ENCODE results near the gene FANCE. TPM values are rescaled to one million over a fixed set of nuclear protein-coding genes. Genes with fewer than 3 reads are reported as not detected.

Gene FANCE, protein sequence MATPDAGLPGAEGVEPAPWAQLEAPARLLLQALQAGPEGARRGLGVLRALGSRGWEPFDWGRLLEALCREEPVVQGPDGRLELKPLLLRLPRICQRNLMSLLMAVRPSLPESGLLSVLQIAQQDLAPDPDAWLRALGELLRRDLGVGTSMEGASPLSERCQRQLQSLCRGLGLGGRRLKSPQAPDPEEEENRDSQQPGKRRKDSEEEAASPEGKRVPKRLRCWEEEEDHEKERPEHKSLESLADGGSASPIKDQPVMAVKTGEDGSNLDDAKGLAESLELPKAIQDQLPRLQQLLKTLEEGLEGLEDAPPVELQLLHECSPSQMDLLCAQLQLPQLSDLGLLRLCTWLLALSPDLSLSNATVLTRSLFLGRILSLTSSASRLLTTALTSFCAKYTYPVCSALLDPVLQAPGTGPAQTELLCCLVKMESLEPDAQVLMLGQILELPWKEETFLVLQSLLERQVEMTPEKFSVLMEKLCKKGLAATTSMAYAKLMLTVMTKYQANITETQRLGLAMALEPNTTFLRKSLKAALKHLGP
- total RNA-seq = 10 to 100 TPM in 2 of 3 donors, 1 to 10 TPM in 1; 9.7 to 12.6 (median 10.8) TPM

DNA sequence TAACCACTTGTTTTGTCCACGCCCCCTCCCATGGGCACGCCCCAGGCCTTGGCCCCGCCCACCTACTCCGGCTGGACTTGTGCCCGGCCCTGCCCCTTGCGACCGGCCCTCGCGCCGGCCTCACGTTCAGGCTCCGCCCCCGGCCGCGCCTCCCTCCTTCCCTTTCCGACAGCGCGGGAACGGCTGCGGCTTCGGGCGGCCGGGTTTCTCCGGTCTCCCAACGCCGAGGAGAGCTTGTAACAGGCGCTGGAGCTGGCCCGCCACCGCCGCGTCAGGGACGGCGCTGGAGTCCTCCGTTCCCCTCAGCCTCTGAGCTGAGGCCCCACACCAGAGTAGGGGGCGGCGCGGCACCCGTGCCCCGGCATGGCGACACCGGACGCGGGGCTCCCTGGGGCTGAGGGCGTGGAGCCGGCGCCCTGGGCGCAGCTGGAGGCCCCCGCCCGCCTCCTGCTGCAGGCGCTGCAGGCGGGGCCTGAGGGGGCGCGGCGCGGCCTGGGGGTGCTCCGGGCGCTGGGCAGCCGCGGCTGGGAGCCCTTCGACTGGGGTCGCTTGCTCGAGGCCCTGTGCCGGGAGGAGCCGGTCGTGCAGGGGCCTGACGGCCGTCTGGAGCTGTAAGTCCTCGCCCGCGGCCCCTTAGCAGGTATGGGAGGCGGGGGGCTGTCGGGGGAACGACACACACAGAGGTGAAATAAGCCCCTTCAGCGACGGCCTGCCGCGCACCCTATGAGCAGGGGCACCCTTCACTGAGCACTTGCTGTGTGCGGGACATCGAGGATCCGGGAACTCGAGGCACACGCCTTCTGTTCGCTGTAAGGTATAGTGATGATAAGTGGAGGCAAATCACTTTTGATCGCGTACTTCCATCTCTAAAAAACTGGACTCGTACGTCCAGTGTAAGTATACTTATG lies at the start of gene FANCE:
TSS of gene FANCE (plus strand) at position 156 of the 908 bp plus-strand sequence. CDS start at position 364, 208 bp downstream.
- no peaks in the 10 kb centered on the region for H3K27me3 ChIP-seq
- intact Hi-C loops (cut with DNase I; ENCODE audit: low total_unique reads) = loop anchor here (5.0 kb wide), 1 partner anchor 105 kb away; no protein-coding TSS in a partner anchor
- TF ChIP-seq POLR2AphosphoS5 (IDR thresholded peaks at IDR 0.05) = peak in 2 of 3 donors; percentile 52 to 63
- TF ChIP-seq, protein P1, sequence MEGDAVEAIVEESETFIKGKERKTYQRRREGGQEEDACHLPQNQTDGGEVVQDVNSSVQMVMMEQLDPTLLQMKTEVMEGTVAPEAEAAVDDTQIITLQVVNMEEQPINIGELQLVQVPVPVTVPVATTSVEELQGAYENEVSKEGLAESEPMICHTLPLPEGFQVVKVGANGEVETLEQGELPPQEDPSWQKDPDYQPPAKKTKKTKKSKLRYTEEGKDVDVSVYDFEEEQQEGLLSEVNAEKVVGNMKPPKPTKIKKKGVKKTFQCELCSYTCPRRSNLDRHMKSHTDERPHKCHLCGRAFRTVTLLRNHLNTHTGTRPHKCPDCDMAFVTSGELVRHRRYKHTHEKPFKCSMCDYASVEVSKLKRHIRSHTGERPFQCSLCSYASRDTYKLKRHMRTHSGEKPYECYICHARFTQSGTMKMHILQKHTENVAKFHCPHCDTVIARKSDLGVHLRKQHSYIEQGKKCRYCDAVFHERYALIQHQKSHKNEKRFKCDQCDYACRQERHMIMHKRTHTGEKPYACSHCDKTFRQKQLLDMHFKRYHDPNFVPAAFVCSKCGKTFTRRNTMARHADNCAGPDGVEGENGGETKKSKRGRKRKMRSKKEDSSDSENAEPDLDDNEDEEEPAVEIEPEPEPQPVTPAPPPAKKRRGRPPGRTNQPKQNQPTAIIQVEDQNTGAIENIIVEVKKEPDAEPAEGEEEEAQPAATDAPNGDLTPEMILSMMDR (IDR thresholded peaks at IDR 0.05) = no peak
- no peaks in the 10 kb centered on the region for H3K4me1 ChIP-seq
- no peaks in the 10 kb centered on the region for H3K9me3 ChIP-seq
- H3K36me3 ChIP-seq = no peaks in the 10 kb centered on the region
- H3K4me3 ChIP-seq = peak within 1 kb of the TSS; percentile 59 to 73 (median 63)
- peak within 1 kb of the TSS; percentile 30 to 66 for H3K27ac ChIP-seq
- DNase-seq (ENCODE audit: low spot score in 2 of 2) = peak; percentile 89 to 96

DNA sequence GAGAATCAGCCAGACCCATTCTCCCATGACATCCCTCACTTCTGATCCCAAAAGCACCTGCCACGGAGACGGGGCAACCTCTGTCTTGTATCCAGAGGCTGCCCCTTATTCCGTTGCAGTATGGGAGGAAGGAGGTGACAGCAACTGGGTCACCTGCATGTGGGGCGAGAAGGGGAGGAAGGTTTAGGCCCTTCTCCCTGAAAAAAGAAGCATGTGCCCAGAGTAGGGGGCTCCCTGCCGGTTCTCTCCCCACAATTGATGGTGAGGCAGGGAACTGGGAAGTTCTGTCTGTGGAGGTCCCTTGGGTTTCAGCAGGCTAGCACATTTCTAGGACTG lies 49.3 kb upstream of the FANCE start:
- Histone ChIP-seq H3K27me3 (no peaks in the 10 kb centered on the region), H3K36me3 (no peaks in the 10 kb centered on the region), H3K4me1 (no peaks in the 10 kb centered on the region), H3K27ac (no peak overlapping the region), H3K9me3 (no peaks in the 10 kb centered on the region), H3K4me3 (no peak overlapping the region)
- DNase-seq (ENCODE audit: low spot score in 2 of 2) = no peak
- TF ChIP-seq POLR2AphosphoS5 (IDR thresholded peaks at IDR 0.05) (no peak), POLR2A (IDR thresholded peaks at IDR 0.05) (no peak)
- TF ChIP-seq, protein P1 (IDR thresholded peaks at IDR 0.05) = no peak
- intact Hi-C loops (cut with DNase I; ENCODE audit: low total_unique reads) = no loop called here

DNA sequence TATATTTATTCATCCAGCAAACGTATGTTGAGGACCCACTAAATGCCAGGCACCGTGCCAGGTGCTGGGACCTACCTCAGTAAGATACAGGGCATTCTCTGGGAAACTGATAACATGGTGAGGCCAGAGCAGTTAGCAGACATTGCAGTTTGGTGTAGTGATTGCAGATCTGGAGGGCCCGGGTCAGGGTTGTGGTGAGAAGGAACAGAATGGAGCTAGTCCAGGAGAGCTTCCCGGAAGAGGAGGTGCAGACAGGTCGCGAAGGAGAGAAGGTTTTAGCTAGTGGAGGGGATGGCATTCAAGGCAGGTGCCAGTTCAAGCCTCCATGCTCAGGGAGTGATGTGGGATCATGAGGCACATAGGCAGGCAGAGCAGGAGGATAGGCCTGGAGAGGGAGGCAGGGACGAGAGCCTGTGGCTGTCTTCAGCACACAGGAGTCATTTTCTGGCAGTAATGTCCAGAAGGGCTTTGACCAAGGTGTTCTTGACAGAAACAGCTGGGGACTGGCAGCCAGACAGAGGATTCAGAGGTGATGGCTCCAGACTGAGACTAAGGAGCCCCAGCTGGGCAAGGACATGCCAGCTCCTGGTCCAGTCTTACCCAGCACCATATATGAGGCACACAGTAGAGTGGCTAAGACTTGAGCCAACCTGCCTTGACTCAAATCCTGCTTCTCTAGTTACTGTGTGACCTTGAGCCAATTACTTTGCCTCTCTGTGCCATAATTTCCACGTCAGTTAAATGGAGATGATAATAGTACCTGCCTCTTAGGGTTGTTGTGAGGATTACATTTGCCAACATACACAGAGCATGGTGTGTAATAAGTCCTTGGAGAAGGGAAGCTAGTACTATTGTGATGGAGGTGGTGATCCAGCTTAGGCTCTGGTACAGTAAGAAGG lies 48.3 kb upstream of the FANCE start:
- H3K36me3 ChIP-seq = no peaks in the 10 kb centered on the region
- intact Hi-C loops (cut with DNase I; ENCODE audit: low total_unique reads) = no loop called here
- TF ChIP-seq, protein P1 (IDR thresholded peaks at IDR 0.05) = no peak
- TF ChIP-seq POLR2AphosphoS5 (IDR thresholded peaks at IDR 0.05) = no peak
- TF ChIP-seq POLR2A (IDR thresholded peaks at IDR 0.05) = no peak
- no peak for DNase-seq (ENCODE audit: low spot score in 2 of 2)
- no peaks in the 10 kb centered on the region for H3K4me1 ChIP-seq
- H3K4me3 ChIP-seq = no peak overlapping the region
- H3K27me3 ChIP-seq = no peaks in the 10 kb centered on the region
- H3K27ac ChIP-seq = no peak overlapping the region
- H3K9me3 ChIP-seq = no peaks in the 10 kb centered on the region

DNA sequence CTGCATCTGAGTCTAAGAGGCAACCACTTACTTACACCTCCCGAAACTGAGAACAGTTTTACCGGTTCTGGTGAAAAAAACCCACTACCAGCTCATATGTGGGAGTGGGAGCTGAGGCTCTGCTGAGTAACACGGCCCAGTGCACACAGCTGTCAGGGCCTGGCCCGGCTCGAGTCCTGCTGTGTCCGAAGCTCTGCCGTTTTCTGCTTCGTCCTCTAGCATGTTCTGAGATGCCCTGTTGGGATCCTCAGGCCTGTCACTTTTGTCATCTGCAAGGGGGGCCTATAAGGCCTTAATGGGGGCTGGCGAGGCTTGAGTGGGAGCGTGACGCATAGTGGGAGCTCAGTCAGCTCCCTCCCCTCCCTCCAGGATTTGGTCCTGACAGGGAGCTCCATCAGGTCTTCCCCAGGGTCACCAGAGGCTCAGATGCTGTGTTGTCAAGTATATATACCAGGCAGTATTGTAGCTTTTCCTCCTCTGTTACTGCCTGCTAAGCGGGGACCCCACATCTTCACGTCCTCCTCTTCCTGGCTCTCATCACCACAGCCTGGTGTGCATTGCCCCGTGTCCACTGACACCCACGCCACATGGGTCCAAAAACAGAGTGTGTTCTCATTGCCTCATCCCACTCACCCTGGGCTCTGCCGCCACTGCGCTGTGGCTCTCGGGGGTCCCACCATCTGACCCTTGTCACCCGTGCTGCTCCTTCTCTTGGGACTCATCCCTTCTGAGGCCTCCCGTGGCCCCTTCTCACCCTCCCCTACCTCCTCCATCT lies 45.2 kb upstream of the FANCE start:
- intact Hi-C loops (cut with DNase I; ENCODE audit: low total_unique reads) = no loop called here
- H3K27me3 ChIP-seq = no peaks in the 10 kb centered on the region
- no peaks in the 10 kb centered on the region for H3K9me3 ChIP-seq
- no peak overlapping the region for H3K4me3 ChIP-seq
- H3K27ac ChIP-seq = no peak overlapping the region
- TF ChIP-seq POLR2AphosphoS5 (IDR thresholded peaks at IDR 0.05) = no peak
- TF ChIP-seq, protein P1 (IDR thresholded peaks at IDR 0.05) = no peak
- TF ChIP-seq POLR2A (IDR thresholded peaks at IDR 0.05) = no peak
- no peaks in the 10 kb centered on the region for H3K36me3 ChIP-seq
- no peak for DNase-seq (ENCODE audit: low spot score in 2 of 2)
- no peaks in the 10 kb centered on the region for H3K4me1 ChIP-seq
